Upper lobe of left lung (tissue), 6 donors: ENCODE measurements around the gene DNAJB8. TPM values are rescaled to one million over a fixed set of nuclear protein-coding genes. Genes with fewer than 3 reads are reported as not detected.

Experiments
- ATAC-seq, 2 donors: fragments of 200-7000 bp; cut with Tn5 transposase; one replicate each; pipeline ENCODE4 v1.9.1; 2022; ENCODE audit warnings: mild to moderate bottlenecking in 2 of 2, moderate library complexity in 2 of 2; ENCODE audit not compliant: low FRiP score in 2 of 2
- DNase-seq, 2 donors: peaks; one replicate each; pipeline ENCODE4 v3.0.0-alpha.2; 2019 to 2020
- H3K27ac ChIP-seq, 4 donors: fragments of 200-600 bp; sonication (generic); one replicate each; pipeline ENCODE4 v1.5.1; 2016 to 2019
- H3K27me3 ChIP-seq, 4 donors: fragments of 200-600 bp; sonication (generic); one replicate each; pipeline ENCODE4 v1.5.1; 2017 to 2019
- H3K36me3 ChIP-seq, 4 donors: fragments of 200-600 bp; sonication (generic); one replicate each; pipeline ENCODE4 v1.5.1; 2016 to 2019
- H3K4me1 ChIP-seq, 4 donors: fragments of 200-600 bp; sonication (generic); one replicate each; pipeline ENCODE4 v1.5.1; 2018 to 2019
- H3K4me3 ChIP-seq, 4 donors: fragments of 200-600 bp; sonication (generic); one replicate each; pipeline ENCODE4 v1.5.1; 2017 to 2019; ENCODE audit warnings: mild to moderate bottlenecking in 2 of 4, moderate library complexity in 1 of 4
- H3K9me3 ChIP-seq, 4 donors: fragments of 200-600 bp; sonication (generic); one replicate each; pipeline ENCODE4 v1.5.1; 2018 to 2019
- EP300 ChIP-seq, 4 donors: sonication (generic); formaldehyde crosslinking; IDR thresholded peaks; one replicate each; pipeline ENCODE4 v1.5.1; 2017; ENCODE audit warnings: antibody characterized with exemption in 4 of 4, control low read depth in 2 of 4
- POLR2A ChIP-seq, 4 donors: fragments of 450-650 bp; IDR thresholded peaks; one replicate each; pipeline ENCODE4 v1.5.1; 2016 to 2017; ENCODE audit warnings: antibody characterized with exemption in 4 of 4, mild to moderate bottlenecking in 2 of 4
- POLR2AphosphoS5 ChIP-seq, 2 donors: sonication (generic); formaldehyde crosslinking; IDR thresholded peaks; one replicate each; pipeline ENCODE4 v1.5.1; 2017; ENCODE audit warnings: antibody characterized with exemption in 2 of 2
- WGBS, 2 donors: methylation state at CpG; one replicate each; pipeline ENCODE4 v1.1.5; 2017 to 2018; 5-methylcytosine and 5-hydroxymethylcytosine counted together
- total RNA-seq, 6 donors: library from RNA; depleted of rRNA in 4 of 6; stranded (reverse); fragments of >200 nt in 4 of 6; gene quantifications; one replicate each; pipeline versions ENCODE4 v1.1.0 to v1.2.1, GENCODE V29; 2016 to 2021
- TF ChIP-seq, protein P1 (sequence below), 6 experiments: fragments of 450-650 bp in 4 of 6; fragments of 200-600 bp in 2 of 6; sonication (generic) in 2 of 6; IDR thresholded peaks; one replicate each; pipeline ENCODE4 v1.5.1; 2016 to 2019; ENCODE audit warnings: antibody characterized with exemption in 6 of 6
- donor health status: DM: no; HTN: no; CAD: no; lungs with moderate emphysema.
- donor health status: DM: no; HTN: yes; CAD: no; lungs with severe emphysema.

DNAJB8 gene
- total RNA-seq, 6 donors from 2014 or later = not detected

DNA sequence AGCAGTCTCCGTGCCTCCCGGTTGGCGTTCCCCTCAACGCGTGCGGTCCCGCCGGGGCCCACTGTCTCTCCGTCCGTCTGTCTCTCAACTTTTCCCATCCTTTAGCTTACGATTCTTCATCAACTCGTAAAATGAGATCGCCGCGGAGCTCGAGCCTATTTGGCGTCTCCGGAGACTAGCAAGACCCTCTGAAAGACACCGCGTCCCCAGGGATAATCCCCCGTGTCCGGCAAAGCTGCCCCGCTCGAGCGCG is 22.9 kb upstream of the DNAJB8 start:
- 2% methylated on average over 26 of the region's 26 CpGs; no CpG with 5 or more reads in 1 of the 2 donors for WGBS, 2 donors
- DNase-seq (no peak), ATAC-seq (no peak)
- H3K9me3 ChIP-seq = no peaks in the 10 kb centered on the region
- H3K27ac ChIP-seq = peak overlapping the region; percentile 89 to 94 (median 90)
- TF ChIP-seq EP300 (IDR thresholded peaks at IDR 0.05) (no peak), POLR2AphosphoS5 (IDR thresholded peaks at IDR 0.05) (no peak), POLR2A (IDR thresholded peaks at IDR 0.05) (no peak)
- TF ChIP-seq, protein P1, sequence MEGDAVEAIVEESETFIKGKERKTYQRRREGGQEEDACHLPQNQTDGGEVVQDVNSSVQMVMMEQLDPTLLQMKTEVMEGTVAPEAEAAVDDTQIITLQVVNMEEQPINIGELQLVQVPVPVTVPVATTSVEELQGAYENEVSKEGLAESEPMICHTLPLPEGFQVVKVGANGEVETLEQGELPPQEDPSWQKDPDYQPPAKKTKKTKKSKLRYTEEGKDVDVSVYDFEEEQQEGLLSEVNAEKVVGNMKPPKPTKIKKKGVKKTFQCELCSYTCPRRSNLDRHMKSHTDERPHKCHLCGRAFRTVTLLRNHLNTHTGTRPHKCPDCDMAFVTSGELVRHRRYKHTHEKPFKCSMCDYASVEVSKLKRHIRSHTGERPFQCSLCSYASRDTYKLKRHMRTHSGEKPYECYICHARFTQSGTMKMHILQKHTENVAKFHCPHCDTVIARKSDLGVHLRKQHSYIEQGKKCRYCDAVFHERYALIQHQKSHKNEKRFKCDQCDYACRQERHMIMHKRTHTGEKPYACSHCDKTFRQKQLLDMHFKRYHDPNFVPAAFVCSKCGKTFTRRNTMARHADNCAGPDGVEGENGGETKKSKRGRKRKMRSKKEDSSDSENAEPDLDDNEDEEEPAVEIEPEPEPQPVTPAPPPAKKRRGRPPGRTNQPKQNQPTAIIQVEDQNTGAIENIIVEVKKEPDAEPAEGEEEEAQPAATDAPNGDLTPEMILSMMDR (IDR thresholded peaks at IDR 0.05) = no peak
- H3K4me1 ChIP-seq = peaks cover 40 to 70% (median 54%) of the 10 kb centered on the region in 4 donors
- H3K27me3 ChIP-seq = peaks cover 0 to 92% (median 63%) of the 10 kb centered on the region in 4 donors
- peak overlapping the region; percentile 26 to 69 (median 58) for H3K4me3 ChIP-seq
- H3K36me3 ChIP-seq = peaks cover 0 to 30% (median 5%) of the 10 kb centered on the region in 4 donors

DNA sequence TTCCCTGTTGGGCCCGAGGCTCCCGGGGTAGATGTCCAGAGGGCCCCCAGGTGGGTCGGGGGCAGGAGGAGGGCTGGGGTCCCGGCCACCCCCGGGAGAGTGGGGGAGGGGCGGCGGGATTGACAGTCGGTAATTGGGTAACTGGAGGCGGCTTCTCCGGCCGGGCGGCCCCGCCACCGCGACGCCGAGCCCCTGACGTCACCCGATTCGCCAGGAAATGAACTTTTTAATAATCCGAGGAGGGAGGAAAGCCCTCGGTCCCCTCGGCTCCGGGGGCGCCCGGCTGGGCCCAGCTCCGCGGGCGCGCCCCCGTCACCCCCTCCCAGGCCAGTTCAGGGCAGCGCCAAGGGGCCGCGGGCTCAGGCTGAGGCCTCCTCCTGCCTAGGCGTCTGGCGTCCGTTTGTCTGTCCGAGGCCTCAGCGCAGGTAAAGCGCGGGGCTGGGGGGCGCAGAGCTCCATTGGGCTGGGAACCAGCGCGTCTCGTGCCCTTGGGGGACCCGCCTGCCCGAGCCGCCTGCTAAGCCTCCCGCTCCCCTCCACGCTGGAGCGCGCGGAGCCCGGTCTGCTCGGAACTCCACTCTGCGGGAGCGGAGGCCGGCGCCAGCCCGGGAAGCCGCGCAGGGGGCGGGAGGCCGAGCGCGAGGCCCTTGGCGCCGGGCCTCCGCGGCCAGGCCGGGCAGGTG is 22.4 kb upstream of the DNAJB8 start:
- WGBS, 2 donors = 1% methylated on average over 33 of the region's 71 CpGs; no CpG with 5 or more reads in 1 of the 2 donors
- Histone ChIP-seq H3K9me3 (no peaks in the 10 kb centered on the region), H3K36me3 (peaks cover 0 to 33% (median 5%) of the 10 kb centered on the region in 4 donors), H3K4me3 (peak overlapping the region; percentile 26 to 69 (median 58)), H3K27ac (peak overlapping the region; percentile 89 to 94 (median 90)), H3K4me1 (peaks cover 40 to 69% (median 54%) of the 10 kb centered on the region in 4 donors), H3K27me3 (peaks cover 0 to 96% (median 65%) of the 10 kb centered on the region in 4 donors)
- DNase-seq (peak in 1 of 2 donors; percentile 91), ATAC-seq (peak in 1 of 2 donors; percentile 31)
- TF ChIP-seq POLR2A (IDR thresholded peaks at IDR 0.05) = peak in 1 of 4 donors; percentile 58
- peak in 1 of 2 donors; percentile 34 for TF ChIP-seq POLR2AphosphoS5 (IDR thresholded peaks at IDR 0.05)
- TF ChIP-seq, protein P1 (IDR thresholded peaks at IDR 0.05) = no peak

DNA sequence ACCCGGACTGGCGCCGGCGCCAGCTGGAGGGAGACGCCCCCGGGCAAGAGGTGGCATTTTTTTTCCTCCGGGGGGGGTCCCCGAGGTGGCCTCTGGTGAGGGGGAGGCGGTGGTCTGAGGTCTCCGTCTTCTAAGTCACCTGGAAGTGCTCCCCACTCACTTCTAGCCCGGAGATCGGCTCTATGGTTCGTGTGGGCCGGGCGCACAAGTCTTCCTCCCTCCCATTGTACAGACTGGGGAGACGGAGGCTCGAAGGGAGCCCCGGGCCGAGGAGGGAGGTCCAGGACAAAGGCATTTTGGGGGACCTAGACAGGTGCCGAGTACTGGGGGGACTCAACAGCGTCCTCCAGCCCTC is 21.9 kb upstream of the DNAJB8 start:
- WGBS, 2 donors = 1% methylated on average over 21 of the region's 21 CpGs; no CpG with 5 or more reads in 1 of the 2 donors
- peaks cover 41 to 68% (median 56%) of the 10 kb centered on the region in 4 donors for H3K4me1 ChIP-seq
- ATAC-seq = no peak
- no peaks in the 10 kb centered on the region for H3K9me3 ChIP-seq
- TF ChIP-seq POLR2AphosphoS5 (IDR thresholded peaks at IDR 0.05) (no peak), EP300 (IDR thresholded peaks at IDR 0.05) (no peak)
- H3K4me3 ChIP-seq = peak overlapping the region; percentile 26 to 69 (median 58)
- H3K36me3 ChIP-seq = peaks cover 0 to 38% (median 5%) of the 10 kb centered on the region in 4 donors
- no peak for DNase-seq
- peaks cover 0 to 99% (median 68%) of the 10 kb centered on the region in 4 donors for H3K27me3 ChIP-seq
- H3K27ac ChIP-seq = peak overlapping the region; percentile 89 to 94 (median 90)

- Histone ChIP-seq H3K27me3 (peaks cover 0 to 98% (median 68%) of the 10 kb centered on the region in 4 donors), H3K9me3 (no peaks in the 10 kb centered on the region), H3K4me1 (peaks cover 46 to 68% (median 58%) of the 10 kb centered on the region in 4 donors), H3K27ac (peak overlapping the region; percentile 89 to 94 (median 90)), H3K4me3 (peak overlapping the region; percentile 52 to 69 (median 64)), H3K36me3 (peaks cover 0 to 39% (median 5%) of the 10 kb centered on the region in 4 donors)
- ATAC-seq (peak; percentile 58 to 86), DNase-seq (peak; percentile 74 to 94)
- WGBS, 2 donors = 0 to 2% methylated on average over 5 to 56 of the region's 68 CpGs
- TF ChIP-seq, protein P1 (IDR thresholded peaks at IDR 0.05) = peak in 3 of 6 experiments; percentile 5 to 23 (median 7)
- peak in 3 of 4 donors; percentile 59 to 78 (median 73) for TF ChIP-seq POLR2A (IDR thresholded peaks at IDR 0.05)
- peak; percentile 82 to 85 for TF ChIP-seq POLR2AphosphoS5 (IDR thresholded peaks at IDR 0.05)
- TF ChIP-seq EP300 (IDR thresholded peaks at IDR 0.05) = no peak
Measured at GRCh38 chr3:128487813-128488635, 21.3 kb upstream of the DNAJB8 start.

GRCh38 chr3:128487538-128487812 is 20.8 kb upstream of the DNAJB8 start:
- peak overlapping the region; percentile 52 to 69 (median 64) for H3K4me3 ChIP-seq
- H3K36me3 ChIP-seq = peaks cover 0 to 39% (median 5%) of the 10 kb centered on the region in 4 donors
- no peaks in the 10 kb centered on the region for H3K9me3 ChIP-seq
- H3K27me3 ChIP-seq = peaks cover 0 to 98% (median 66%) of the 10 kb centered on the region in 4 donors
- WGBS, 2 donors = 0% methylated on average over 5 of the region's 18 CpGs; no CpG with 5 or more reads in 1 of the 2 donors
- H3K4me1 ChIP-seq = peaks cover 40 to 68% (median 56%) of the 10 kb centered on the region in 4 donors
- H3K27ac ChIP-seq = peak overlapping the region; percentile 89 to 94 (median 90)
- TF ChIP-seq POLR2AphosphoS5 (IDR thresholded peaks at IDR 0.05) (no peak), EP300 (IDR thresholded peaks at IDR 0.05) (no peak), POLR2A (IDR thresholded peaks at IDR 0.05) (no peak)
- TF ChIP-seq, protein P1 (IDR thresholded peaks at IDR 0.05) = no peak
- DNase-seq = no peak
- ATAC-seq = no peak
